Right lung (tissue), 5 donors: ENCODE data around the gene XPO4. TPM values are rescaled to one million over a fixed set of nuclear protein-coding genes. Genes with fewer than 3 reads are reported as not detected.
"Not testable (repeated sequence)": the region's sequence is repeated elsewhere in the genome, so short reads cannot be mapped to it uniquely, and the experiment has no call there.

Source experiments
- DNase-seq, 2 donors: peaks; one replicate each; pipeline ENCODE4 v3.0.0-alpha.2; 2013
- polyA plus RNA-seq, 5 donors: library from polyadenylated mRNA; unstranded; fragments of 120-200 nt; gene quantifications; one replicate each; pipeline versions ENCODE4 v1.2.1 to v1.2.3, GENCODE V29; 2013; ENCODE audit warnings: inconsistent platforms in 1 of 5, low replicate concordance in 1 of 5; ENCODE audit not compliant: insufficient read length in 5 of 5, insufficient read depth in 1 of 5

XPO4 gene
- polyA plus RNA-seq, 5 donors, result 13.6 to 22.6 (median 20.1) TPM

- DNase-seq, result no peak
These were observed 115.4 kb downstream of the XPO4 start for GRCh38 chr13:20787180-20787579.

DNA sequence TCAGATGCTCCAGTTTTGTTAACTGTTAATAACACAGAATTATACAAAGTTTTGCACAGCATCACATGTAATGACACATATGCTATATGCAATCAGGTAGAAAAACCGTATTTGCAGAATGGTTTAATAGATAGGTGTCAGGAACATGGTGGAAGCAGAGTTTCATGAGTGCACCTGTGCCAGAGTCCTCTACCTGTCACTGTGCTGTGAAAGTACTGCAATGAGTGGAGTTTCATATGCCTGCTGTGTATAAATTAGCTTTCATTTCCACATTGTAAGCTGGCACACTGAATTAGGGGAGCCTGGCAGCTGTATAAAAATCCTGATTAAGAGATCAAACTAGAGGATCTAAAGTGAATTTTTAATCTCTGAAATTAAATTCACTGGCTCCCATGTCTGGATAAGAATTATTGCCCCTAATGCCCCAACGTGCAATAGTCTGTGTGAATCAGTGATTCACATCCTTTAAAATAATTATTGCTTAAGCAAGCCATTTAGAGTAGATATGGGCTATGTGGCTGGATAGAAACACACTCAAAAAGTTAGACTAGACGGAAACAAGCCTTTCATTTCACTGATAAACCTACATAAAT lies 120.3 kb downstream of the XPO4 start:
- no peak for DNase-seq

- no peak for DNase-seq
These were observed 122.2 kb downstream of the XPO4 start for GRCh38 chr13:20780317-20780716.

DNA sequence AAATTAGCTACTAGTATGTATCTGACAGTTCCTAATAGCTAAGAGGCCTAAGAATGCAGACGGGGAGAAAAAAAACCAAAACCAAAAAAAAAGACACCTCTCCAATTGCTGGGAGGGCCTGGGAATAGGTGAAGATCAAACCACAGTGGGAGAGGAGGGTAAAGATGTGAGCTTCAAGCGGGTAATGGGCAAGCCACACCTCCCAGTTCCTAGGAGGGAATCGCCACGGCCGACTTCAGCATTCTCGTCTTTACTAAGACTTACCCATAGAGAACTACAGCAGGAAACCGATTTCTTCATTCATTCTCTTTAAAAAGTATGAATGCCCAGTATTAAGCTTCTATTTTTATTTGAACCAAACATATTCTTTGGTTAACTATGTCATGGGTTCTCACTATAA lies 123.1 kb downstream of the XPO4 start:
- DNase-seq, result no peak

DNA sequence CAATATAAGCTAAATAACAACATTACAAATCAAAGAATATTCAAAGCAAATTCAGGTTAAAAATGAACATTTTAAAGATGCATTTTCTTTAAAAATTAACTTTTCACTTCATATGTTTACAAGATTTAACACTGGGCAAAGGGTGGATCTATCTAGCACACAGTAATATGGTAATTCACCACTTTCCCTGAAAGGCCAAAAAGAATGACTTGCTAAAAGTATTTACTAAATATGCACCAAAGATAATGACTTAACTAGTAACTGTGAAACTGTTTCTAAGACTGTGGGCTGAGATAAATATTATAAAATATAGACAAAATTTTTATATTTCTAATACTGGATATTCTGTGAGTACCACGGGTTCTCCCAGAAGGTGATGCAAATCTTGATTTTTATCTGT lies 124.2 kb downstream of the XPO4 start:
- no peak for DNase-seq

- no peak for DNase-seq
These were observed 125.8 kb downstream of the XPO4 start for GRCh38 chr13:20776751-20777150.

GRCh38 chr13:20775961-20776360 lies 126.6 kb downstream of the XPO4 start:
- DNase-seq, result no peak

DNA sequence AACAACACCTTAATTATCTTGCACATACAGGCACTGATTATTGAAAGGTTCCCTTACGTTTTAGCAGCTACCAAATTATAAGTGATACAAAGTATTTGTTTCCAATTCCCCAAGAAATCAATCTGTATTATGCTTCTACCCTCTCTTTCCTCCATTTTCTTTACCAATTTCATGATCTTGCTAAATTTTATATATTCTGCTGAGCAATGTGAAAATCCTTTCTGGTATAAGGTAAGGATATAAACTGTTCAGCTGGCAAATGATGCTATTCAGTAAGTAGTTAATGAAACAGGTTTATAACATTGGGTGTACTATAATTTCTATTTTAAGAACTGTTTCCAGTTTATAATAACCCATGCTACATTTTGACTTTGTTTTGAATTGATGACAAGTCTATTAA lies 127.8 kb downstream of the XPO4 start:
- no peak for DNase-seq

- peak; percentile 92 to 94 for DNase-seq
These were observed 129.1 kb downstream of the XPO4 start, which contains the start of gene EEF1AKMT1 for GRCh38 chr13:20773194-20774080. TSS of gene EEF1AKMT1 (minus strand) at chr13:20773961. CDS start at chr13:20757598, 16,363 bp downstream.

- no peak for DNase-seq
These were observed 130.0 kb downstream of the XPO4 start for GRCh38 chr13:20772401-20773131.

GRCh38 chr13:20769834-20770233 lies 132.7 kb downstream of the XPO4 start:
- DNase-seq, result no peak

DNA sequence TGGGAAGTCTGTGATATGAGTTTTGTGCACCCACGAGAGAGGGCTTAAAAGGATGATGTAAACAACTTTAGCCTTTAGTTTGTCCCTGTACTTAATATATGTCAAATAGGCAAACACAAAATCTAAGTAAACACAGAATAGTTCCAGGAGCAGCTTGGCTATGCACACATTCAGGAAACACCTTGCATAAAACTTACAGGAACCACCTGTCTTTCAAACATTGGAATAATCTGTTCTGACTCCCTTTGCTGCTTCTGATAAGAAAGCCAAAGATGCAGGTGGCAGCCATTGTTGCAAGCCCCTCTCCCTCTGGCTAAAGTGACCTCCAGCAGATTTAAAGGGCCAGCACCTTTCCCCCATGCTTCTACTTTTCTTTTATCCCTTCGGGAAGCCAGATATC lies 133.5 kb downstream of the XPO4 start:
- DNase-seq, result no peak

- no peak for DNase-seq
These were observed 135.1 kb downstream of the XPO4 start for GRCh38 chr13:20767309-20767943.

DNA sequence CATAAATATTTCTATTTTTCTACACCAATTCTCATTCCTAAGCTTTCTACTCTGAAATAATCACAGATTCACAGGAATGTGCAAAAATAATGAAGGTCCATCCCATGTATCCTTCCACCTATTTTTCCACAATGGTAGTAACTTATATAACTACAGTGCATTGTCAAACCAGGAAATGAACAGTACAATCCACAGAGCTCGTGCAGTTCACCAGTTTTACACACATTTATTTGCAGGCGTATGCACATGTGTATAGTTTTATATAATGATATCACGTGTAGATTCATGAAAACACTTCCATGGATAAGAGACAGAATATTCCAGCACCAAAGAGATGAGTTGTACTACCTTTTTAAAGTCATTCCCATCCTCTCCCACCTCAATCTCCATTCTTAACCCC lies 141.7 kb downstream of the XPO4 start:
- no peak for DNase-seq

GRCh38 chr13:20754009-20754408 lies 148.5 kb downstream of the XPO4 start:
- DNase-seq, result no peak

GRCh38 chr13:20749377-20749776 lies 153.2 kb downstream of the XPO4 start:
- no peak for DNase-seq

- not testable (repeated sequence) for DNase-seq
These were observed 158.6 kb downstream of the XPO4 start for GRCh38 chr13:20743830-20744404.

DNA sequence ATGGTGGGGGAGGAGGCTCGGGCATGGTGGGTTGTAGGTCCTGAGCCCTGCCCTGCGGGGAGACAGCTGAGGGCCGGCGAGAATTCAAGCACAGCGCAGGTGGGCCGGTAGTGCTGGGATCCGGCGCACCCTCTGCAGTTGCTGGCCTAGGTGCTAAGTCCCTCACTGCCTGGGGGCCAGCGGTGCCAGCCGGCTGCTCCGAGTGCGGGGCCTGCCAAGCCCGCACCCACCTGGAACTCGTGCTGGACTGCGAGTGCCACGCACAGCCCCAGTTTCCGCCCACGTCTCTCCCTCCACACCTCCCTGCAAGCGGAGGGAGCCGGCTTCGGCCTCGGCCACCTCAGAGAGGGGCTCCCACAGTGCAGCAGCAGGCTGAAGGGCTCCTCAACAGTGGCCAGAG lies 162.5 kb downstream of the XPO4 start:
- DNase-seq, result no peak

DNA sequence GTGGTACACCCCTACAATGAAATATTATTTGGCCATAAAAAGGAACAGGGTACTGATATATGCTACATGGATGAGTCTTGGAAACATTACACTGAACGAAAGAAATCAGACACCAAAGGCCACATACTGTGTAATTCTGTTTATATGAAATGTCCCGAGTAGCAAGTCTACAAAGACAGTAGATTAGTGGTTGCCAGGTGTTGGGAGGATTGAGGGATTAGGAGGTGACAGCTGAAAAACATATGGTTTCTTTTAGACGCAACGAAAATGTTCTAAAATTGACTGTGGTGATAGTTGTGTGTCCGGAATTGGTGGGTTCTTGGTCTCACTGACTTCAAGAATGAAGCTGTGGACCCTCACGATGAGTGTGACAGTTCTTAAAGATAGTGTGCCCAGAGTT lies 163.9 kb downstream of the XPO4 start:
- DNase-seq, result no peak

GRCh38 chr13:20729633-20730585 lies 172.6 kb downstream of the XPO4 start:
- no peak for DNase-seq
